ENCODE results near the gene CEMIP. TPM values are rescaled to one million over a fixed set of nuclear protein-coding genes. Genes with fewer than 3 reads are reported as not detected.
A peak's percentile ranks its signal among the peaks of the same experiment; 100 is the strongest.

Gene CEMIP
- total and polyA plus RNA-seq, 2 of the 13 experiments (the other 11 are each of a cell fraction or from before 2014, with no cell fraction given): 4.3 to 28.5 TPM

GRCh38 chr15:80989518-80990478 lies 210.6 kb downstream of the CEMIP start, which contains the start of gene MESD (continued):
- TF ChIP-seq, protein P1, sequence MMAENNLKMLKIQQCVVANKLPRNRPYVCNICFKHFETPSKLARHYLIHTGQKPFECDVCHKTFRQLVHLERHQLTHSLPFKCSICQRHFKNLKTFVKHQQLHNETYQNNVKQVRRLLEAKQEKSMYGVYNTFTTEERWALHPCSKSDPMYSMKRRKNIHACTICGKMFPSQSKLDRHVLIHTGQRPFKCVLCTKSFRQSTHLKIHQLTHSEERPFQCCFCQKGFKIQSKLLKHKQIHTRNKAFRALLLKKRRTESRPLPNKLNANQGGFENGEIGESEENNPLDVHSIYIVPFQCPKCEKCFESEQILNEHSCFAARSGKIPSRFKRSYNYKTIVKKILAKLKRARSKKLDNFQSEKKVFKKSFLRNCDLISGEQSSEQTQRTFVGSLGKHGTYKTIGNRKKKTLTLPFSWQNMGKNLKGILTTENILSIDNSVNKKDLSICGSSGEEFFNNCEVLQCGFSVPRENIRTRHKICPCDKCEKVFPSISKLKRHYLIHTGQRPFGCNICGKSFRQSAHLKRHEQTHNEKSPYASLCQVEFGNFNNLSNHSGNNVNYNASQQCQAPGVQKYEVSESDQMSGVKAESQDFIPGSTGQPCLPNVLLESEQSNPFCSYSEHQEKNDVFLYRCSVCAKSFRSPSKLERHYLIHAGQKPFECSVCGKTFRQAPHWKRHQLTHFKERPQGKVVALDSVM (CRISPR knock-in tag; IDR thresholded peaks at IDR 0.05): no peak
- TF ChIP-seq ZBTB3 (CRISPR knock-in tag; IDR thresholded peaks at IDR 0.05; ENCODE audit: borderline replicate concordance, low read depth): no peak
- TF ChIP-seq SETDB1 (CRISPR knock-in tag; IDR thresholded peaks at IDR 0.05; ENCODE audit: borderline replicate concordance): no peak
- TF ChIP-seq ZNF446 (CRISPR knock-in tag; IDR thresholded peaks at IDR 0.05): no peak
- TF ChIP-seq ZNF512B (CRISPR knock-in tag; IDR thresholded peaks at IDR 0.05; ENCODE audit: borderline replicate concordance): no peak
- TF ChIP-seq, protein P2, sequence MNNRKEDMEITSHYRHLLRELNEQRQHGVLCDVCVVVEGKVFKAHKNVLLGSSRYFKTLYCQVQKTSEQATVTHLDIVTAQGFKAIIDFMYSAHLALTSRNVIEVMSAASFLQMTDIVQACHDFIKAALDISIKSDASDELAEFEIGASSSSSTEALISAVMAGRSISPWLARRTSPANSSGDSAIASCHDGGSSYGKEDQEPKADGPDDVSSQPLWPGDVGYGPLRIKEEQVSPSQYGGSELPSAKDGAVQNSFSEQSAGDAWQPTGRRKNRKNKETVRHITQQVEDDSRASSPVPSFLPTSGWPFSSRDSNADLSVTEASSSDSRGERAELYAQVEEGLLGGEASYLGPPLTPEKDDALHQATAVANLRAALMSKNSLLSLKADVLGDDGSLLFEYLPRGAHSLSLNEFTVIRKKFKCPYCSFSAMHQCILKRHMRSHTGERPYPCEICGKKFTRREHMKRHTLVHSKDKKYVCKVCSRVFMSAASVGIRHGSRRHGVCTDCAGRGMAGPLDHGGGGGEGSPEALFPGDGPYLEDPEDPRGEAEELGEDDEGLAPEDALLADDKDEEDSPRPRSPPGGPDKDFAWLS (CRISPR knock-in tag; IDR thresholded peaks at IDR 0.05; ENCODE audit: borderline replicate concordance): no peak
- TF ChIP-seq HNRNPL (IDR thresholded peaks at IDR 0.05; ENCODE audit: low read depth, low read length): no peak
- peak; percentile 68; the same call in 1 of the 2 replicates for TF ChIP-seq ZMYM4 (CRISPR knock-in tag; IDR thresholded peaks at IDR 0.05)
- no peak for TF ChIP-seq ZNF207 (IDR thresholded peaks at IDR 0.05; ENCODE audit: borderline replicate concordance)
- TF ChIP-seq, protein P3, sequence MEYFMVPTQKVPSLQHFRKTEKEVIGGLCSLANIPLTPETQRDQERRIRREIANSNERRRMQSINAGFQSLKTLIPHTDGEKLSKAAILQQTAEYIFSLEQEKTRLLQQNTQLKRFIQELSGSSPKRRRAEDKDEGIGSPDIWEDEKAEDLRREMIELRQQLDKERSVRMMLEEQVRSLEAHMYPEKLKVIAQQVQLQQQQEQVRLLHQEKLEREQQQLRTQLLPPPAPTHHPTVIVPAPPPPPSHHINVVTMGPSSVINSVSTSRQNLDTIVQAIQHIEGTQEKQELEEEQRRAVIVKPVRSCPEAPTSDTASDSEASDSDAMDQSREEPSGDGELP (IDR thresholded peaks at IDR 0.05; ENCODE audit: borderline replicate concordance, low read depth): no peak
- no peak for TF ChIP-seq MAF1 (CRISPR knock-in tag; IDR thresholded peaks at IDR 0.05; ENCODE audit: borderline replicate concordance)
- TF ChIP-seq, protein P4, sequence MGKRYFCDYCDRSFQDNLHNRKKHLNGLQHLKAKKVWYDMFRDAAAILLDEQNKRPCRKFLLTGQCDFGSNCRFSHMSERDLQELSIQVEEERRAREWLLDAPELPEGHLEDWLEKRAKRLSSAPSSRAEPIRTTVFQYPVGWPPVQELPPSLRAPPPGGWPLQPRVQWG (CRISPR knock-in tag; IDR thresholded peaks at IDR 0.05; ENCODE audit: borderline replicate concordance, low read depth): no peak
- no peak for TF ChIP-seq ZNF570 (CRISPR knock-in tag; IDR thresholded peaks at IDR 0.05; ENCODE audit: borderline replicate concordance)
- no peak for TF ChIP-seq ZNF383 (CRISPR knock-in tag; IDR thresholded peaks at IDR 0.05; ENCODE audit: borderline replicate concordance)
- TF ChIP-seq PCBP1 (IDR thresholded peaks at IDR 0.05; ENCODE audit: borderline replicate concordance, low read depth, low read length): no peak
- TF ChIP-seq ZNF614 (CRISPR knock-in tag; IDR thresholded peaks at IDR 0.05; ENCODE audit: borderline replicate concordance): peak; percentile 47; the same call in 1 of the 2 replicates
- TF ChIP-seq IRX3 (CRISPR knock-in tag; IDR thresholded peaks at IDR 0.05; ENCODE audit: borderline replicate concordance, low read depth): no peak
- no peak for TF ChIP-seq PPARG (CRISPR knock-in tag; conservative IDR thresholded peaks at IDR 0.05)
- TF ChIP-seq DPF2 (CRISPR knock-in tag; IDR thresholded peaks at IDR 0.05; ENCODE audit: borderline replicate concordance, low read depth): no peak
